Measurements from ENCODE around the gene ATP6AP2.

GRCh38 chrX:40570346-40571093, 10.2 kb upstream of the ATP6AP2 start:
- TF ChIP-seq SMC3 (IDR thresholded peaks at IDR 0.05; ENCODE audit: low read depth, low read length) (no peak), CTCF (IDR thresholded peaks at IDR 0.05) (no peak), CHD2 (IDR thresholded peaks at IDR 0.05; ENCODE audit: low read length, partially characterized antibody) (no peak), POLR2AphosphoS5 (IDR thresholded peaks at IDR 0.05; ENCODE audit: low read depth, low read length) (no peak), JUND (IDR thresholded peaks at IDR 0.05) (no peak), GABPA (IDR thresholded peaks at IDR 0.05; ENCODE audit: low read depth) (no peak), REST (IDR thresholded peaks at IDR 0.05; ENCODE audit: low read depth, low read length) (no peak), IRF3 (IDR thresholded peaks at IDR 0.05; ENCODE audit: low read depth, low read length) (no peak)
